ENCODE measurements around the gene IQGAP1. TPM values are rescaled to one million over a fixed set of nuclear protein-coding genes. Genes with fewer than 3 reads are reported as not detected.
"Not testable (repeated sequence)": the region's sequence is repeated elsewhere in the genome, so short reads cannot be mapped to it uniquely, and the experiment has no call there.

The IQGAP1 gene
- polyA plus RNA-seq, 3 donors = 140 to 276 (median 207) TPM

DNA sequence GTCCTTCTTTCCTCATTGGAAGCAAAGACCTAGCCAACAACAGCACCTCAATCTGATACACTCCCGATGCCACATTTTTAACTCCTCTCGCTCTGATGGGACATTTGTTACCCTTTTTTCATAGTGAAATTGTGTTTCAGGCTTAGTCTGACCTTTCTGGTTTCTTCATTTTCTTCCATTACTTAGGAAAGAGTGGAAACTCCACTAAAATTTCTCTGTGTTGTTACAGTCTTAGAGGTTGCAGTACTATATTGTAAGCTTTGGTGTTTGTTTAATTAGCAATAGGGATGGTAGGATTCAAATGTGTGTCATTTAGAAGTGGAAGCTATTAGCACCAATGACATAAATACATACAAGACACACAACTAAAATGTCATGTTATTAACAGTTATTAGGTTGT lies 112.1 kb downstream of the IQGAP1 start:
- no peak overlapping the region for H3K4me2 ChIP-seq (replicated peaks; ENCODE audit: extremely low read depth, low read length, poor library complexity, severe bottlenecking)
- H3K9me3 Mint-ChIP-seq = no peaks in the 10 kb centered on the region
- TF ChIP-seq, protein P1, sequence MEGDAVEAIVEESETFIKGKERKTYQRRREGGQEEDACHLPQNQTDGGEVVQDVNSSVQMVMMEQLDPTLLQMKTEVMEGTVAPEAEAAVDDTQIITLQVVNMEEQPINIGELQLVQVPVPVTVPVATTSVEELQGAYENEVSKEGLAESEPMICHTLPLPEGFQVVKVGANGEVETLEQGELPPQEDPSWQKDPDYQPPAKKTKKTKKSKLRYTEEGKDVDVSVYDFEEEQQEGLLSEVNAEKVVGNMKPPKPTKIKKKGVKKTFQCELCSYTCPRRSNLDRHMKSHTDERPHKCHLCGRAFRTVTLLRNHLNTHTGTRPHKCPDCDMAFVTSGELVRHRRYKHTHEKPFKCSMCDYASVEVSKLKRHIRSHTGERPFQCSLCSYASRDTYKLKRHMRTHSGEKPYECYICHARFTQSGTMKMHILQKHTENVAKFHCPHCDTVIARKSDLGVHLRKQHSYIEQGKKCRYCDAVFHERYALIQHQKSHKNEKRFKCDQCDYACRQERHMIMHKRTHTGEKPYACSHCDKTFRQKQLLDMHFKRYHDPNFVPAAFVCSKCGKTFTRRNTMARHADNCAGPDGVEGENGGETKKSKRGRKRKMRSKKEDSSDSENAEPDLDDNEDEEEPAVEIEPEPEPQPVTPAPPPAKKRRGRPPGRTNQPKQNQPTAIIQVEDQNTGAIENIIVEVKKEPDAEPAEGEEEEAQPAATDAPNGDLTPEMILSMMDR (IDR thresholded peaks at IDR 0.05) = no peak
- no peak overlapping the region for H3K4me3 ChIP-seq (replicated peaks in 1 of 3; ENCODE audit: low read depth in 2 of 3, low read length in 3 of 3)
- H3K27ac ChIP-seq (ENCODE audit: low read depth in 1 of 2, low read length in 2 of 2) = no peak overlapping the region
- H3K79me2 ChIP-seq (ENCODE audit: insufficient read depth, low read length) = no peaks in the 10 kb centered on the region
- DNase-seq = no peak
- no peaks in the 10 kb centered on the region for H3K9me3 ChIP-seq (replicated peaks in 1 of 2; ENCODE audit: control insufficient read depth in 1 of 2, insufficient read depth in 1 of 2, low read length in 2 of 2)
- no peaks in the 10 kb centered on the region for H3K27me3 ChIP-seq (ENCODE audit: control insufficient read depth in 2 of 2, insufficient read depth in 2 of 2, low read length in 2 of 2)
- H3K4me1 Mint-ChIP-seq = peaks cover 3% of the 10 kb centered on the region
- H3K9ac ChIP-seq (ENCODE audit: insufficient read depth, low read length, poor library complexity, severe bottlenecking) = no peak overlapping the region
- no CpG with 5 or more reads among the region's 2 CpGs for WGBS (ENCODE audit: insufficient coverage)
- no peak overlapping the region for H3K4me3 Mint-ChIP-seq
- intact Hi-C loops (cut with micrococcal nuclease) = no loop called here
- H3K36me3 ChIP-seq (replicated peaks in 1 of 2; ENCODE audit: control insufficient read depth in 1 of 2, insufficient read depth in 2 of 2, low read length in 2 of 2) = peaks cover 65 to 79% of the 10 kb centered on the region in 2 donors
- peaks cover 69 to 82% of the 10 kb centered on the region in 2 donors for H3K36me3 Mint-ChIP-seq
- no peak overlapping the region for H2AFZ ChIP-seq (ENCODE audit: insufficient read depth, low read depth, low read length, poor library complexity, severe bottlenecking)
- H3K4me1 ChIP-seq (ENCODE audit: control insufficient read depth in 1 of 2, insufficient read depth in 2 of 2, low read length in 2 of 2) = peaks cover 3% of the 10 kb centered on the region in 2 donors
- H4K20me1 ChIP-seq (ENCODE audit: insufficient read depth, low read length) = peaks cover 63% of the 10 kb centered on the region
- peaks cover 0 to under 1% (median 0%) of the 10 kb centered on the region in 3 donors for H3K27me3 Mint-ChIP-seq (ENCODE audit: low read depth in 3 of 3)
- peak overlapping the region in 1 of 7 donors; percentile 11 for H3K27ac Mint-ChIP-seq

DNA sequence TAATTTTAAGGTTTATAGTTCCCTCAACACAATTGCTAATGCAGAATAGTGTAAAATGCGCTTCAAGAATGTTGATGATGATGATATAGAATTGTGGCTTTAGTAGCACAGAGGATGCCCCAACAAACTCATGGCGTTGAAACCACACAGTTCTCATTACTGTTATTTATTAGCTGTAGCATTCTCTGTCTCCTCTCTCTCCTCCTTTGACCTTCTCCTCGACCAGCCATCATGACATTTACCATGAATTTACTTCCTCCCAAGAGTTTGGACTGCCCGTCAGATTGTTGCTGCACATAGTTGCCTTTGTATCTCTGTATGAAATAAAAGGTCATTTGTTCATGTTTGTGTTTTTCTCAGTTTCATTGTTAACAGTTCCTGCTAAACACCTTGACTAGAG lies 113.9 kb downstream of the IQGAP1 start:
- Histone ChIP-seq H3K4me1 (ENCODE audit: control insufficient read depth in 1 of 2, insufficient read depth in 2 of 2, low read length in 2 of 2) (peaks cover 1 to 3% of the 10 kb centered on the region in 2 donors), H4K20me1 (ENCODE audit: insufficient read depth, low read length) (peaks cover 51% of the 10 kb centered on the region), H3K36me3 (replicated peaks in 1 of 2; ENCODE audit: control insufficient read depth in 1 of 2, insufficient read depth in 2 of 2, low read length in 2 of 2) (peaks cover 53 to 69% of the 10 kb centered on the region in 2 donors), H3K9ac (ENCODE audit: insufficient read depth, low read length, poor library complexity, severe bottlenecking) (no peak overlapping the region), H3K79me2 (ENCODE audit: insufficient read depth, low read length) (no peaks in the 10 kb centered on the region), H3K27me3 (ENCODE audit: control insufficient read depth in 2 of 2, insufficient read depth in 2 of 2, low read length in 2 of 2) (no peaks in the 10 kb centered on the region), H3K4me3 (replicated peaks in 1 of 3; ENCODE audit: low read depth in 2 of 3, low read length in 3 of 3) (no peak overlapping the region), H2AFZ (ENCODE audit: insufficient read depth, low read depth, low read length, poor library complexity, severe bottlenecking) (no peak overlapping the region), H3K9me3 (replicated peaks in 1 of 2; ENCODE audit: control insufficient read depth in 1 of 2, insufficient read depth in 1 of 2, low read length in 2 of 2) (no peaks in the 10 kb centered on the region), H3K27ac (ENCODE audit: low read depth in 1 of 2, low read length in 2 of 2) (no peak overlapping the region), H3K4me2 (replicated peaks; ENCODE audit: extremely low read depth, low read length, poor library complexity, severe bottlenecking) (no peak overlapping the region)
- intact Hi-C loops (cut with micrococcal nuclease) = no loop called here
- DNase-seq = no peak
- TF ChIP-seq, protein P1 (IDR thresholded peaks at IDR 0.05) = no peak
- H3K9me3 Mint-ChIP-seq = no peaks in the 10 kb centered on the region
- H3K4me3 Mint-ChIP-seq = no peak overlapping the region
- peak overlapping the region in 1 of 7 donors; percentile 4 for H3K27ac Mint-ChIP-seq
- H3K36me3 Mint-ChIP-seq = peaks cover 57 to 69% of the 10 kb centered on the region in 2 donors
- WGBS (ENCODE audit: insufficient coverage) = no CpG with 5 or more reads among the region's 4 CpGs
- no peaks in the 10 kb centered on the region for H3K4me1 Mint-ChIP-seq
- H3K27me3 Mint-ChIP-seq (ENCODE audit: low read depth in 3 of 3) = no peaks in the 10 kb centered on the region

DNA sequence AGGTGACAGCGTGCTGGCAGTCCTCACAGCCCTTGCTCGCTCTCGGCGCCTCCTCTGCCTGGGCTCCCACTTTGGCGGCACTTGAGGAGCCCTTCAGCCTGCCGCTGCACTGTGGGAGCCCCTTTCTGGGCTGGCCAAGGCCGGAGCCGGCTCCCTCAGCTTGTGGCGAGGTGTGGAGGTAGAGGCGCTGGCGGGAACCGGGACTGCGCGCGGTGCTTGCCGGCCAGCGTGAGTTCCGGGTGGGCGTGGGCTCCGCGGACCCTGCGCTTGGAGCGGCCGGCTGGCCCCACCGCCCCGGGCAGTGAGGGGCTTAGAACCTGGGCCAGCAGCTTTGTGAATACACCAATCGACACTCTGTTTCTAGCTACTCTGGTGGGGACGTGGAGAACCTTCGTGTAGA lies 122.7 kb downstream of the IQGAP1 start:
- intact Hi-C loops (cut with micrococcal nuclease); H3K4me3 ChIP-seq (replicated peaks in 1 of 3; ENCODE audit: low read depth in 2 of 3, low read length in 3 of 3); H3K9me3 ChIP-seq (replicated peaks in 1 of 2; ENCODE audit: control insufficient read depth in 1 of 2, insufficient read depth in 1 of 2, low read length in 2 of 2); H3K4me2 ChIP-seq (replicated peaks; ENCODE audit: extremely low read depth, low read length, poor library complexity, severe bottlenecking); H3K27ac Mint-ChIP-seq; H3K27me3 ChIP-seq (ENCODE audit: control insufficient read depth in 2 of 2, insufficient read depth in 2 of 2, low read length in 2 of 2); H3K4me3 Mint-ChIP-seq; H3K27ac ChIP-seq (ENCODE audit: low read depth in 1 of 2, low read length in 2 of 2); H2AFZ ChIP-seq (ENCODE audit: insufficient read depth, low read depth, low read length, poor library complexity, severe bottlenecking); H3K27me3 Mint-ChIP-seq (ENCODE audit: low read depth in 3 of 3); DNase-seq; H3K9me3 Mint-ChIP-seq; H3K36me3 ChIP-seq (replicated peaks in 1 of 2; ENCODE audit: control insufficient read depth in 1 of 2, insufficient read depth in 2 of 2, low read length in 2 of 2); H3K79me2 ChIP-seq (ENCODE audit: insufficient read depth, low read length); H3K9ac ChIP-seq (ENCODE audit: insufficient read depth, low read length, poor library complexity, severe bottlenecking); H4K20me1 ChIP-seq (ENCODE audit: insufficient read depth, low read length): not testable (repeated sequence)
- H3K4me1 ChIP-seq (ENCODE audit: control insufficient read depth in 1 of 2, insufficient read depth in 2 of 2, low read length in 2 of 2) = peaks cover 11 to 14% of the 10 kb centered on the region in 2 donors
- WGBS (ENCODE audit: insufficient coverage) = 96% methylated on average over 18 of the region's 29 CpGs
- H3K36me3 Mint-ChIP-seq = peaks cover 8 to 23% of the 10 kb centered on the region in 2 donors
- H3K4me1 Mint-ChIP-seq = peaks cover 14% of the 10 kb centered on the region
